Stimulated activated CD4-positive, alpha-beta T cell treated with anti-CD3 and anti-CD28 coated beads, Interleukin-2, amount 100 ng/mL, for 4 hours (primary cell): Measurements from ENCODE around the gene LRRC47.
"Not testable (repeated sequence)": the region's sequence is repeated elsewhere in the genome, so short reads cannot be mapped to it uniquely, and the experiment has no call there.

Source experiments
- DNase-seq: peaks from one replicate; pipeline ENCODE4 v3.0.0-alpha.2; 2020; ENCODE audit warnings: low read depth

LRRC47 gene

GRCh38 chr1:3772027-3772714 lies 24.1 kb downstream of the LRRC47 start:
- peak; percentile 72 for DNase-seq

GRCh38 chr1:3771108-3772026 lies 24.9 kb downstream of the LRRC47 start:
- no peak for DNase-seq

GRCh38 chr1:3770047-3770765 lies 26.1 kb downstream of the LRRC47 start:
- DNase-seq, result no peak

- no peak for DNase-seq
These were observed 27.4 kb downstream of the LRRC47 start for GRCh38 chr1:3768811-3769390.

- no peak for DNase-seq
These were observed 28.9 kb downstream of the LRRC47 start for GRCh38 chr1:3767328-3767925.

- no peak for DNase-seq
These were observed 32.8 kb downstream of the LRRC47 start for GRCh38 chr1:3763351-3764125.

GRCh38 chr1:3762873-3763228 lies 33.4 kb downstream of the LRRC47 start:
- no peak for DNase-seq

GRCh38 chr1:3762151-3762872 lies 34.0 kb downstream of the LRRC47 start:
- DNase-seq, result no peak

GRCh38 chr1:3761296-3762010 lies 34.8 kb downstream of the LRRC47 start:
- DNase-seq, result no peak

- no peak for DNase-seq
These were observed 36.5 kb downstream of the LRRC47 start for GRCh38 chr1:3759796-3760195.

GRCh38 chr1:3759164-3759563 lies 37.1 kb downstream of the LRRC47 start:
- DNase-seq, result no peak

GRCh38 chr1:3756394-3756793 lies 39.9 kb downstream of the LRRC47 start:
- DNase-seq, result no peak

GRCh38 chr1:3753656-3754454 lies 42.4 kb downstream of the LRRC47 start:
- no peak for DNase-seq

GRCh38 chr1:3752400-3752945 lies 43.8 kb downstream of the LRRC47 start, which contains the start of gene CCDC27:
CCDC27 (plus strand) TSS chr1:3752450; CDS start chr1:3752482, 32 bp downstream.
- no peak for DNase-seq

GRCh38 chr1:3750741-3751140 lies 45.6 kb downstream of the LRRC47 start:
- DNase-seq, result no peak

- no peak for DNase-seq
These were observed 46.8 kb downstream of the LRRC47 start for GRCh38 chr1:3749512-3749911.

- DNase-seq, result not testable (repeated sequence)
These were observed 47.9 kb downstream of the LRRC47 start for GRCh38 chr1:3748316-3748900.

GRCh38 chr1:3747903-3748302 lies 48.4 kb downstream of the LRRC47 start:
- no peak for DNase-seq
